ENCODE measurements around the gene HRH2.

The HRH2 gene

GRCh38 chr5:175729829-175730277 lies 72.0 kb downstream of the HRH2 start:
- peak; percentile 96 for DNase-seq (ENCODE audit: low spot score)
- H3K36me3 ChIP-seq (replicated peaks in 1 of 2; ENCODE audit: control insufficient read depth in 2 of 2, insufficient read depth in 2 of 2, low read length in 2 of 2): no peaks in the 10 kb centered on the region
- H2BK120ac ChIP-seq (ENCODE audit: low read depth, low read length): no peak overlapping the region
- H3K4ac ChIP-seq (ENCODE audit: low read length): no peak overlapping the region
- no peak overlapping the region for H4K91ac ChIP-seq (ENCODE audit: low read depth, low read length, poor library complexity)
- H3K23ac ChIP-seq (ENCODE audit: low read depth, low read length, poor library complexity): no peak overlapping the region
- H2BK12ac ChIP-seq (ENCODE audit: low read length): no peak overlapping the region
- no CpG with 5 or more reads among the region's 9 CpGs for WGBS, 2 donors (ENCODE audit: extremely low coverage in 2 of 2, insufficient read length in 2 of 2, insufficient replicate concordance in 1 of 2)
- H2AK5ac ChIP-seq (ENCODE audit: low read depth, low read length): no peak overlapping the region
- peak overlapping the region in 1 of 2 donors; percentile 71 for H3K4me3 ChIP-seq (ENCODE audit: low read length in 2 of 2)
- no peak overlapping the region for H3K27ac ChIP-seq (replicated peaks; ENCODE audit: low read length)
- H3K4me1 ChIP-seq (ENCODE audit: control insufficient read depth in 2 of 2, insufficient read depth in 1 of 2, low read depth in 1 of 2, low read length in 2 of 2): peaks cover 0 to 11% of the 10 kb centered on the region in 2 donors
- H2BK5ac ChIP-seq (ENCODE audit: low read length): no peak overlapping the region
- no peaks in the 10 kb centered on the region for H3K9me3 ChIP-seq (replicated peaks in 1 of 2; ENCODE audit: control insufficient read depth in 2 of 2, insufficient read depth in 1 of 2, low read depth in 1 of 2, low read length in 2 of 2)
- no peaks in the 10 kb centered on the region for H3K27me3 ChIP-seq (ENCODE audit: control insufficient read depth in 3 of 3, insufficient read depth in 3 of 3, low read depth in 1 of 3, low read length in 3 of 3)
- H3K4me2 ChIP-seq (ENCODE audit: insufficient read depth, low read length, poor library complexity, severe bottlenecking): peak overlapping the region; percentile 54
- H3K14ac ChIP-seq (ENCODE audit: low read length): no peak overlapping the region
- no peak overlapping the region for H3K9ac ChIP-seq (ENCODE audit: low read depth, low read length, poor library complexity)
- H2AFZ ChIP-seq (ENCODE audit: low read length): no peak overlapping the region
- no peak overlapping the region for H4K8ac ChIP-seq (ENCODE audit: low read depth, low read length)
- H2BK15ac ChIP-seq (ENCODE audit: low read length): no peak overlapping the region
- no peaks in the 10 kb centered on the region for H3K79me1 ChIP-seq (ENCODE audit: low read depth, low read length)
- H3K18ac ChIP-seq (ENCODE audit: low read length): no peak overlapping the region

- no peaks in the 10 kb centered on the region for H3K27me3 ChIP-seq (ENCODE audit: control insufficient read depth in 3 of 3, insufficient read depth in 3 of 3, low read depth in 1 of 3, low read length in 3 of 3)
- H2BK120ac ChIP-seq (ENCODE audit: low read depth, low read length): no peak overlapping the region
- no peak overlapping the region for H2BK12ac ChIP-seq (ENCODE audit: low read length)
- no peak overlapping the region for H2BK15ac ChIP-seq (ENCODE audit: low read length)
- H3K14ac ChIP-seq (ENCODE audit: low read length): no peak overlapping the region
- H3K4me3 ChIP-seq (ENCODE audit: low read length in 2 of 2): no peak overlapping the region
- DNase-seq (ENCODE audit: low spot score): no peak
- no peak overlapping the region for H2BK5ac ChIP-seq (ENCODE audit: low read length)
- H3K36me3 ChIP-seq (replicated peaks in 1 of 2; ENCODE audit: control insufficient read depth in 2 of 2, insufficient read depth in 2 of 2, low read length in 2 of 2): no peaks in the 10 kb centered on the region
- H2AFZ ChIP-seq (ENCODE audit: low read length): no peak overlapping the region
- H3K18ac ChIP-seq (ENCODE audit: low read length): no peak overlapping the region
- peaks cover 0 to 11% of the 10 kb centered on the region in 2 donors for H3K4me1 ChIP-seq (ENCODE audit: control insufficient read depth in 2 of 2, insufficient read depth in 1 of 2, low read depth in 1 of 2, low read length in 2 of 2)
- H4K91ac ChIP-seq (ENCODE audit: low read depth, low read length, poor library complexity): no peak overlapping the region
- H3K4ac ChIP-seq (ENCODE audit: low read length): no peak overlapping the region
- no peak overlapping the region for H4K8ac ChIP-seq (ENCODE audit: low read depth, low read length)
- no peak overlapping the region for H3K9ac ChIP-seq (ENCODE audit: low read depth, low read length, poor library complexity)
- H3K9me3 ChIP-seq (replicated peaks in 1 of 2; ENCODE audit: control insufficient read depth in 2 of 2, insufficient read depth in 1 of 2, low read depth in 1 of 2, low read length in 2 of 2): no peaks in the 10 kb centered on the region
- H3K4me2 ChIP-seq (ENCODE audit: insufficient read depth, low read length, poor library complexity, severe bottlenecking): no peak overlapping the region
- no CpG with 5 or more reads among the region's 3 CpGs for WGBS, 2 donors (ENCODE audit: extremely low coverage in 2 of 2, insufficient read length in 2 of 2, insufficient replicate concordance in 1 of 2)
- H3K79me1 ChIP-seq (ENCODE audit: low read depth, low read length): no peaks in the 10 kb centered on the region
- H2AK5ac ChIP-seq (ENCODE audit: low read depth, low read length): no peak overlapping the region
- H3K23ac ChIP-seq (ENCODE audit: low read depth, low read length, poor library complexity): no peak overlapping the region
- no peak overlapping the region for H3K27ac ChIP-seq (replicated peaks; ENCODE audit: low read length)
Observed at GRCh38 chr5:175731172-175731571, 73.3 kb downstream of the HRH2 start.

- H3K23ac ChIP-seq (ENCODE audit: low read depth, low read length, poor library complexity): no peak overlapping the region
- H2AFZ ChIP-seq (ENCODE audit: low read length): no peak overlapping the region
- no peak overlapping the region for H4K91ac ChIP-seq (ENCODE audit: low read depth, low read length, poor library complexity)
- H3K4ac ChIP-seq (ENCODE audit: low read length): no peak overlapping the region
- no peaks in the 10 kb centered on the region for H3K36me3 ChIP-seq (replicated peaks in 1 of 2; ENCODE audit: control insufficient read depth in 2 of 2, insufficient read depth in 2 of 2, low read length in 2 of 2)
- H3K27me3 ChIP-seq (ENCODE audit: control insufficient read depth in 3 of 3, insufficient read depth in 3 of 3, low read depth in 1 of 3, low read length in 3 of 3): no peaks in the 10 kb centered on the region
- H2BK12ac ChIP-seq (ENCODE audit: low read length): no peak overlapping the region
- peak overlapping the region; percentile 44 for H3K18ac ChIP-seq (ENCODE audit: low read length)
- no peak overlapping the region for H2AK5ac ChIP-seq (ENCODE audit: low read depth, low read length)
- no peak overlapping the region for H3K4me3 ChIP-seq (ENCODE audit: low read length in 2 of 2)
- H4K8ac ChIP-seq (ENCODE audit: low read depth, low read length): no peak overlapping the region
- no peaks in the 10 kb centered on the region for H3K79me1 ChIP-seq (ENCODE audit: low read depth, low read length)
- H3K27ac ChIP-seq (replicated peaks; ENCODE audit: low read length): no peak overlapping the region
- no peak overlapping the region for H3K9ac ChIP-seq (ENCODE audit: low read depth, low read length, poor library complexity)
- H3K4me1 ChIP-seq (ENCODE audit: control insufficient read depth in 2 of 2, insufficient read depth in 1 of 2, low read depth in 1 of 2, low read length in 2 of 2): peaks cover 0 to 11% of the 10 kb centered on the region in 2 donors
- no CpG with 5 or more reads among the region's 4 CpGs for WGBS, 2 donors (ENCODE audit: extremely low coverage in 2 of 2, insufficient read length in 2 of 2, insufficient replicate concordance in 1 of 2)
- no peak overlapping the region for H2BK5ac ChIP-seq (ENCODE audit: low read length)
- no peak overlapping the region for H3K4me2 ChIP-seq (ENCODE audit: insufficient read depth, low read length, poor library complexity, severe bottlenecking)
- H3K9me3 ChIP-seq (replicated peaks in 1 of 2; ENCODE audit: control insufficient read depth in 2 of 2, insufficient read depth in 1 of 2, low read depth in 1 of 2, low read length in 2 of 2): no peaks in the 10 kb centered on the region
- H2BK15ac ChIP-seq (ENCODE audit: low read length): no peak overlapping the region
- no peak overlapping the region for H3K14ac ChIP-seq (ENCODE audit: low read length)
- H2BK120ac ChIP-seq (ENCODE audit: low read depth, low read length): peak overlapping the region; percentile 38
- DNase-seq (ENCODE audit: low spot score): no peak
Observed at GRCh38 chr5:175731756-175732465, 74.0 kb downstream of the HRH2 start.

- H3K4me1 ChIP-seq (ENCODE audit: control insufficient read depth in 2 of 2, insufficient read depth in 1 of 2, low read depth in 1 of 2, low read length in 2 of 2): peaks cover 0 to 11% of the 10 kb centered on the region in 2 donors
- H3K14ac ChIP-seq (ENCODE audit: low read length): no peak overlapping the region
- H2AK5ac ChIP-seq (ENCODE audit: low read depth, low read length): no peak overlapping the region
- H3K79me1 ChIP-seq (ENCODE audit: low read depth, low read length): no peaks in the 10 kb centered on the region
- H2BK15ac ChIP-seq (ENCODE audit: low read length): no peak overlapping the region
- H3K18ac ChIP-seq (ENCODE audit: low read length): no peak overlapping the region
- H3K4me2 ChIP-seq (ENCODE audit: insufficient read depth, low read length, poor library complexity, severe bottlenecking): no peak overlapping the region
- H3K27me3 ChIP-seq (ENCODE audit: control insufficient read depth in 3 of 3, insufficient read depth in 3 of 3, low read depth in 1 of 3, low read length in 3 of 3): no peaks in the 10 kb centered on the region
- no peak overlapping the region for H3K9ac ChIP-seq (ENCODE audit: low read depth, low read length, poor library complexity)
- H2BK120ac ChIP-seq (ENCODE audit: low read depth, low read length): no peak overlapping the region
- H3K23ac ChIP-seq (ENCODE audit: low read depth, low read length, poor library complexity): peak overlapping the region; percentile 61
- H2AFZ ChIP-seq (ENCODE audit: low read length): no peak overlapping the region
- DNase-seq (ENCODE audit: low spot score): no peak
- H4K91ac ChIP-seq (ENCODE audit: low read depth, low read length, poor library complexity): no peak overlapping the region
- no peak overlapping the region for H3K4ac ChIP-seq (ENCODE audit: low read length)
- no peaks in the 10 kb centered on the region for H3K36me3 ChIP-seq (replicated peaks in 1 of 2; ENCODE audit: control insufficient read depth in 2 of 2, insufficient read depth in 2 of 2, low read length in 2 of 2)
- WGBS, 2 donors (ENCODE audit: extremely low coverage in 2 of 2, insufficient read length in 2 of 2, insufficient replicate concordance in 1 of 2): no CpG with 5 or more reads among the region's 6 CpGs
- H3K9me3 ChIP-seq (replicated peaks in 1 of 2; ENCODE audit: control insufficient read depth in 2 of 2, insufficient read depth in 1 of 2, low read depth in 1 of 2, low read length in 2 of 2): no peaks in the 10 kb centered on the region
- H4K8ac ChIP-seq (ENCODE audit: low read depth, low read length): no peak overlapping the region
- H3K4me3 ChIP-seq (ENCODE audit: low read length in 2 of 2): no peak overlapping the region
- no peak overlapping the region for H3K27ac ChIP-seq (replicated peaks; ENCODE audit: low read length)
- no peak overlapping the region for H2BK5ac ChIP-seq (ENCODE audit: low read length)
- no peak overlapping the region for H2BK12ac ChIP-seq (ENCODE audit: low read length)
Observed at GRCh38 chr5:175733017-175733416, 75.1 kb downstream of the HRH2 start.
